Measurements from ENCODE around the gene SCOC.

DNA sequence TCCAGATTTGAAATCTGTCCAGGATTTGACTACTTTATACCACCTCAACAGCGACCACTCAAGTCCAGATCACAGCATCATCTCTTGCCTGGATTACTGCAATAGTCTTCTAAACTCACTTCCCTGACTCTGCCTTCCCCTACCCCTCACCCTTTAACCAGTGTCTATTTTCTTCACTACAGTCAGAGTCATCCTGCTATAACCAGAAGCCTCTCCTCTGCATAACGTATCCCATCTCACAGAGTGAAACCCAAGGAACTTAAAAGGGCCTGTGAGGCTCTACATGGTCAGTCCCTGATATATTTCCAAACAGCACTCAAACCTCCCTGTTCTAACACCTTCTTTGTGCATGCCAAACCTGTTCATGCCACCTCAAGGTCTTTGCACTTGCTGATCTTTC is 40.7 kb upstream of the SCOC start:
- no peak for TF ChIP-seq POLR2AphosphoS5 (IDR thresholded peaks at IDR 0.05; ENCODE audit: borderline replicate concordance, low read depth, low read length)
- TF ChIP-seq EZH2 (IDR thresholded peaks at IDR 0.05), result no peak
- TF ChIP-seq FOXP2 (optimal IDR thresholded peaks at IDR 0.05; ENCODE audit: control extremely low read depth, extremely low read length, insufficient read depth), result no peak

Data from SK-N-MC (cell line).